ENCODE data around the gene RANGRF. TPM values are rescaled to one million over a fixed set of nuclear protein-coding genes. Genes with fewer than 3 reads are reported as not detected.

The RANGRF gene
- total and polyA plus RNA-seq, 4 donors: 9.2 to 40.5 (median 28.6) TPM

DNA sequence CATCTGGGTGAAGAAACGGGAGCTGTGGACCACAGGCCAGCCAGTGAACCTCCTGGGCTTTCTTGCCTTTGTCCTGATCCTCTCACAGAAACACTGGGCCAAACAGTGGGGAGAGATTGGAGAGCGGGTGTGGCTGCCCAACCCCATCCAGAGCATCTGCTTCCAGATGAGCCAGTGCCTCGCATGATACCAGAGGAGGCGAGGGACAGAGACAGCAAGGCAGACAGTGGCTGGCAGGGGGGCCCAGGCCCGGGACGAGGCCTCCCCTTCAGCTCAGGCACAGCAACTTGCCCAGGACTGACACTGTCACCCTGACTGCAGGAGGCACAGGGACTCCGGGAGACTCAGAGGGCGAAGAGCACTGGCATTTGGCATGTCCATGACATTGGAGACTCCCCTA lies 33.6 kb downstream of the RANGRF start:
- DNase-seq (ENCODE audit: low read depth in 4 of 6, low spot score in 6 of 6): no peak
- 80% methylated on average over 7 of the region's 8 CpGs for WGBS (ENCODE audit: insufficient coverage)
- H3K4me1 ChIP-seq (ENCODE audit: control insufficient read depth, insufficient read depth, low read length): peaks cover 8% of the 10 kb centered on the region
- H3K9me3 ChIP-seq (ENCODE audit: control insufficient read depth, insufficient read depth, low read length): no peaks in the 10 kb centered on the region
- H3K4me3 ChIP-seq (ENCODE audit: low read depth, low read length): no peak overlapping the region
- H3K27ac ChIP-seq (ENCODE audit: low read depth, low read length): no peak overlapping the region
- peaks cover 2% of the 10 kb centered on the region for H3K36me3 ChIP-seq (ENCODE audit: control insufficient read depth, insufficient read depth, low read length)
- peaks cover 22% of the 10 kb centered on the region for H3K27me3 ChIP-seq (ENCODE audit: control insufficient read depth, insufficient read depth, low read length)

DNA sequence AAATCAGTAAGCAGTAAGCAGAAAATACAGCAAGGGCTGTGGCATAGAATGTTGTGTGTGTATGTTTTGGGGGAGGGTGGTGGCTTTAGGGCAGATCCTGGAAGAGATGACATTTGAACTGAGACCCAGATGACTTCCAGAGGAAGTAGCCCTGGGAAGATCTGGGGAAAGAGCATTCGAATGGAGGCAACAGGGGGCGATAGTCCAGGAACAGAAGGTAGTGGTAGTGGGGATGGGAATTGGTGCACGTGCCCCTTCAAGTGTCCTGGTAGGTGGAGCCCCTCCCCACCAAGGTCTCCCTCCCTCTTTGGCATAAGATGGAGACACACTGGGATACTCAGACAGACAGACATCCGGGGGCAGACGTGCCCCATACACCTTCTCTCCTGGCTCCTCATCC lies 35.7 kb downstream of the RANGRF start:
- no peak overlapping the region for H3K27ac ChIP-seq (ENCODE audit: low read depth, low read length)
- no peak for DNase-seq (ENCODE audit: low read depth in 4 of 6, low spot score in 6 of 6)
- WGBS (ENCODE audit: insufficient coverage): 43% methylated on average over 1 of the region's 5 CpGs
- no peaks in the 10 kb centered on the region for H3K9me3 ChIP-seq (ENCODE audit: control insufficient read depth, insufficient read depth, low read length)
- peaks cover 13% of the 10 kb centered on the region for H3K4me1 ChIP-seq (ENCODE audit: control insufficient read depth, insufficient read depth, low read length)
- peaks cover 24% of the 10 kb centered on the region for H3K27me3 ChIP-seq (ENCODE audit: control insufficient read depth, insufficient read depth, low read length)
- no peaks in the 10 kb centered on the region for H3K36me3 ChIP-seq (ENCODE audit: control insufficient read depth, insufficient read depth, low read length)
- H3K4me3 ChIP-seq (ENCODE audit: low read depth, low read length): no peak overlapping the region

DNA sequence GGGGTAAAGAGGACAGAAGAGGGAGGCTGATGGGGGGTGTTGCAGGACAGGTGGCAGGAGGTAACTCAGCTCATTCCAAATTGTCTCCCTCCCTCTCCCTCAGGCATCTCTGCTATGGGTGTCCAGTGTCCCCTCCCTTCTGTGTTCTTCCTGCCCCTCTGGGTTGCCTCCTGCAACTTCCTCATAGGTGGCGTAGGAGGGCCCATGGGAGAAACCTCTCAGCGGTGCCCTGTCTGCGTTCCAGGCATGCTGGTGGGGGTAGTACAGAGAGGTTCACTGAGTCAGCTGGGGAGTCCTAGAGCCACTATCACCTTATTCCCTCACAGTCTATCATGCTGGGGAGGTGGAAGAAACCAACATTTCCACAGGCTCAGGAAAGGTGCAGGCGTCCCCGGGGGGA lies 36.5 kb downstream of the RANGRF start:
- DNase-seq (ENCODE audit: low read depth in 4 of 6, low spot score in 6 of 6): no peak
- Histone ChIP-seq H3K4me3 (ENCODE audit: low read depth, low read length) (no peak overlapping the region), H3K27ac (ENCODE audit: low read depth, low read length) (no peak overlapping the region), H3K36me3 (ENCODE audit: control insufficient read depth, insufficient read depth, low read length) (no peaks in the 10 kb centered on the region), H3K4me1 (ENCODE audit: control insufficient read depth, insufficient read depth, low read length) (peaks cover 13% of the 10 kb centered on the region), H3K27me3 (ENCODE audit: control insufficient read depth, insufficient read depth, low read length) (peaks cover 24% of the 10 kb centered on the region), H3K9me3 (ENCODE audit: control insufficient read depth, insufficient read depth, low read length) (no peaks in the 10 kb centered on the region)
- 100% methylated on average over 2 of the region's 5 CpGs for WGBS (ENCODE audit: insufficient coverage)

DNA sequence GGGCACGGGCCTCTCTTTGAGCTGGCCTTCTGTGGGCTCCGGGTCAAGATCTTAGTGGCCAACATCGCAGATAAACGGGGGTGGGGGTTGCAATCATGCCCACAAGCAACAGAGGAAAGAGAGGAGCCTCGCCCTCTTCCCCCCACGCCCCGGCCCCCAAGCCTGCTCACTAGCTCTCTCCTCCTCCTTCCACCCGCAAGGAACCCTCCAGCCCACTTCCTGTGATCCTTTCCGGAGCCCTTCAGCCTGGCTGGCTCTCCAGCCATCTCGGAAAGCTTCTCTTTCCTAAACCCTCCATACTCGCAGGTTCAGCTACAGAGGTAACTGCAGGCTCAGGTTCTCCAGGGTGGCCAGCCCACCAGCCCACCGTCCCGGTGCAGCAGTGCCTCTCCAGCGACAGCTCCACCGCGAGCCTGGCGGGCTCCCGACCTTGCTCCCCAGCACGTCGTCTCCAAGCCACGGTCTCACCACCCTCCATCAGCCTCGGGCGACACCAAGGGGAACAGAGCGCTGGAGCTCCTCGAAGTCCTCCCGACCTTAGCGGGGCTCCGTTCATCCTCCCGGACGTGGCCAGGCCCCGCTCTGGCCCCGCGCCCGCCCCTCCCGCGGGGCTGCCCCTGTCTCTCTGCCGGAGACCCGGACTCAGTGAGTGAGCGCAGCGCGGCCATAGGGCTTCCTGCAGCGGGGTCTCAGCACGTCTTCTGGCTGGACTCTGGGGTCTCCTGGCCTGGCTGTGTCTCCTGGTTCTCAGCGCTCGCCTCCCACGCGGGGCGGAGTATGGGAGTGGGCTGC lies 38.2 kb downstream of the RANGRF start:
- peaks cover 24% of the 10 kb centered on the region for H3K27me3 ChIP-seq (ENCODE audit: control insufficient read depth, insufficient read depth, low read length)
- 8% methylated on average over 47 of the region's 48 CpGs for WGBS (ENCODE audit: insufficient coverage)
- DNase-seq (ENCODE audit: low read depth in 4 of 6, low spot score in 6 of 6): peak in 2 of 6 donors; percentile 44 to 56
- peak overlapping the region; percentile 4 for H3K27ac ChIP-seq (ENCODE audit: low read depth, low read length)
- peak overlapping the region; percentile 51 for H3K4me3 ChIP-seq (ENCODE audit: low read depth, low read length)
- no peaks in the 10 kb centered on the region for H3K9me3 ChIP-seq (ENCODE audit: control insufficient read depth, insufficient read depth, low read length)
- H3K36me3 ChIP-seq (ENCODE audit: control insufficient read depth, insufficient read depth, low read length): no peaks in the 10 kb centered on the region
- peaks cover 13% of the 10 kb centered on the region for H3K4me1 ChIP-seq (ENCODE audit: control insufficient read depth, insufficient read depth, low read length)

DNA sequence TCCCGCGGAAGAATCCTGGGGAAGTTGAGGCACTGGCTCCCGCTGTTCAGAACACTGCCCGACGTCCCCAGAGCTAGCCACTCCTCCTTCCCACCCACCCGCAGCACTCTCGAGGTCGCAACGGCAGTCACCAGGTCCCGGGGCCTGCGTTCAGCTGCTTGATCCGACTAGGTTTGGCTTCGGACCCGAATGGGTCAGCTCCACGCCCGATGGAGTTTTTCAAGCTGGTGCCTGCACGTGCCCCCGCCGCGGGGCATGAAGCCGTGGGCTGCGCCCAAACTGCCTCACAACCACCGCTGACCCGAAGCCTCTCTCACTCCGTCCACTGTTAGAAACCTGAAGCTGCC lies 38.8 kb downstream of the RANGRF start:
- H3K27me3 ChIP-seq (ENCODE audit: control insufficient read depth, insufficient read depth, low read length): peaks cover 24% of the 10 kb centered on the region
- no peak for DNase-seq (ENCODE audit: low read depth in 4 of 6, low spot score in 6 of 6)
- no peak overlapping the region for H3K27ac ChIP-seq (ENCODE audit: low read depth, low read length)
- H3K4me3 ChIP-seq (ENCODE audit: low read depth, low read length): peak overlapping the region; percentile 51
- H3K4me1 ChIP-seq (ENCODE audit: control insufficient read depth, insufficient read depth, low read length): peaks cover 13% of the 10 kb centered on the region
- WGBS (ENCODE audit: insufficient coverage): 15% methylated on average over 22 of the region's 25 CpGs
- no peaks in the 10 kb centered on the region for H3K36me3 ChIP-seq (ENCODE audit: control insufficient read depth, insufficient read depth, low read length)
- no peaks in the 10 kb centered on the region for H3K9me3 ChIP-seq (ENCODE audit: control insufficient read depth, insufficient read depth, low read length)

DNA sequence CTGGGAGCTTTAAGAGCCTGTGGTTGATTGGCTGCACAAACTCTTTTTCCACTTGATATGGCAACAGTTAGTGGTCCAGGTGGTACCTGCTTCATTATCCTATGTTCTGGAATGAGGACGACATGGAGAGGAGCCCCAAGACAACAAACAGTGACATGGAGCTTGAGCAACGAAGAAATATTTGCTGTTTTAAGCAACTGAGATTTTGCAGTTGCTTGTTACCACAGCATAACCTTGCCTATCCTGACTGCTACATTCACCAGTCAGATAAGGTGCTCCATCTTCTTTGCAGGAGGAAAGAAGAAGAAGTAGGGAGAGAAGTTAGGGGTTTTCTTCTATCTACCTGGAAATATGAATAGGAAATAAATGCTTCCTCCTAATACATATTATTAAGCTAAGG lies 43.7 kb downstream of the RANGRF start:
- Histone ChIP-seq H3K4me3 (ENCODE audit: low read depth, low read length) (no peak overlapping the region), H3K4me1 (ENCODE audit: control insufficient read depth, insufficient read depth, low read length) (peaks cover 12% of the 10 kb centered on the region), H3K9me3 (ENCODE audit: control insufficient read depth, insufficient read depth, low read length) (no peaks in the 10 kb centered on the region), H3K27ac (ENCODE audit: low read depth, low read length) (no peak overlapping the region), H3K36me3 (ENCODE audit: control insufficient read depth, insufficient read depth, low read length) (no peaks in the 10 kb centered on the region), H3K27me3 (ENCODE audit: control insufficient read depth, insufficient read depth, low read length) (peaks cover 4% of the 10 kb centered on the region)
- no peak for DNase-seq (ENCODE audit: low read depth in 4 of 6, low spot score in 6 of 6)
- 75% methylated on average over 1 of the region's 2 CpGs for WGBS (ENCODE audit: insufficient coverage)

DNA sequence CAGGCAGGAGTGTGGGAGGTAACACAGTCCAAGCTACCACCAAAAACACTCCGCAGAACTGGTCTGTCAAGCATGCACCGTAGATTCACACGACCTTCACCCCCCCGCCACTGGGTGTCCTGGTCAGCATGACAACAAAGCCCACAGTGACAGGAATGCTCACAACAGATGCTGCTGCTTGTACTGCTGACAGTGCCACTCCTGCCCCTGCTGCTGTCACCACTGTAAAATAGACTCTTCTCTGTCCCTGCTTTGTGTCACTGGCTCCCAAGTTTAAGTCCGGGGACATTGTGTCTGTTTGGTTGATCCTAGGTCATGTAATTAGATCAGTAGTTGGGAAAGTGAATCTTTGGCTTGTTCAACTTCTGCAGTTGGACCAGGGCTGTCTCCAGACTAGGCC lies 44.2 kb downstream of the RANGRF start:
- no peaks in the 10 kb centered on the region for H3K9me3 ChIP-seq (ENCODE audit: control insufficient read depth, insufficient read depth, low read length)
- no peak overlapping the region for H3K4me3 ChIP-seq (ENCODE audit: low read depth, low read length)
- no peaks in the 10 kb centered on the region for H3K36me3 ChIP-seq (ENCODE audit: control insufficient read depth, insufficient read depth, low read length)
- H3K4me1 ChIP-seq (ENCODE audit: control insufficient read depth, insufficient read depth, low read length): peaks cover 8% of the 10 kb centered on the region
- WGBS (ENCODE audit: insufficient coverage): 13% methylated on average over 4 of the region's 5 CpGs
- H3K27ac ChIP-seq (ENCODE audit: low read depth, low read length): no peak overlapping the region
- peak in 2 of 6 donors; percentile 27 to 51 for DNase-seq (ENCODE audit: low read depth in 4 of 6, low spot score in 6 of 6)
- H3K27me3 ChIP-seq (ENCODE audit: control insufficient read depth, insufficient read depth, low read length): no peaks in the 10 kb centered on the region

DNA sequence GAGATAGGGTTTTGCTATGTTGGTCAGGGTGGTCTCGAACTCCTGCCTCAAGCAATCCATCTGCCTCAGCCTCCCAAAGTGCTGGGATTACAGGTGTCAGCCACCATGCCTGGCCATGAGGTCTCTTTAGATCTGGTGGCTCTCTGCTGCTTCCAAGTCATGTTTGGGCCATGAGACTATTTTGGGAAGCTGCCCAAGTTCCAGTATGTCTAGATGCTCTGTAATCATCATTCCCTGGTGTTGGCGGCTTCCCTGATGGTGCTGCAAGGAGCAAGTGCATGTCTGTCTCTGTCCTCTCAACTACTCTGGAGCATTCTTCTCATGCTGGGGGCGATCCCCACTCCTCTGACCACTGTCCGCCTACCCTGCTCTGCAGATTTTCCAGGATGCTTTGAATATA lies 44.8 kb downstream of the RANGRF start:
- Histone ChIP-seq H3K27me3 (ENCODE audit: control insufficient read depth, insufficient read depth, low read length) (no peaks in the 10 kb centered on the region), H3K9me3 (ENCODE audit: control insufficient read depth, insufficient read depth, low read length) (no peaks in the 10 kb centered on the region), H3K27ac (ENCODE audit: low read depth, low read length) (no peak overlapping the region), H3K36me3 (ENCODE audit: control insufficient read depth, insufficient read depth, low read length) (no peaks in the 10 kb centered on the region), H3K4me1 (ENCODE audit: control insufficient read depth, insufficient read depth, low read length) (peaks cover 8% of the 10 kb centered on the region), H3K4me3 (ENCODE audit: low read depth, low read length) (no peak overlapping the region)
- DNase-seq (ENCODE audit: low read depth in 4 of 6, low spot score in 6 of 6): no peak
- 88% methylated on average over 3 of the region's 4 CpGs for WGBS (ENCODE audit: insufficient coverage)

DNA sequence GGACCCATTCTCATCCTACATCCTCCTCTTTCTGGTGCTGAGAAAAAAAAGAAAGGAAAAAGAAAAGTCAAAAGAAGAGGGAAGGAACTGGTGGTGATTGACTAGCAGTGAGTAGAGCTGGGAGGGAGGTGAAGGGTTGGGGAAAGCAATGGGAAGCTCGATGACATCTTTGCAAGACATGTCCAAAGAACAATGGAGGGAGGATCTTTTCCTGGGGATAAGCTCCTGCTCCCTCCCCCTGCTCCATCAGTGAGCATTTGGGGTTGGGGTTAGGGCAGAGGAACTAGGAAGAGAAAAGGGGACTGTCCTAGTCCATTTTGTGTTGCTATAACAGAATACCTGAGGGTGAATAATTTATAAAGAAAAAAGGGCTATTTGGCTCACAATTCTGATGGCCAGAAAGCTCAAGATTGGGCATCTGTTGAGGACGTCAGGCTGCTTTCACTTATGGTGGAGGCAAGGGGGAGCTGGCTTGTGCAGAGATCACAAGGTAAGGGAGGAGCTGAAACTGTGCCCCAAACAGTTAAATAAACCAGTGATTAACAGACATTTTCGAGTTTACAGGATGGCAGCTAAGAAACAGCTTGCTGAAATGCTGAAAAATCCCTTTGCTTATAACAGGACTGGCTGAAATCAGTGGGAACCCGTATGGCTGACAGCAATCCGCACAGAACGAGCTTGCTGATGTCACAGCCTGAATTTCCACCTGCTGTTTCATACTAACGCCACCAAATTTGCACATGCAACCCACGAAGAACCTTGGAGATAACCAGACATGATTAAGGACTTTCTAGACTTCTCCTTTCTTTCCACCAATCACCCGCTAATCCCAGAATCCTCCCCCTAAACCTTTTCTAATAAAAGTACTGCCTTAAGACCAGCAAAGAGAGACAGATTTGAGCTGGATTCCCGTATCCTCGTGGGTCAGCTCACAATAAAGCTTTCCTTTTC lies 49.6 kb downstream of the RANGRF start:
- Histone ChIP-seq H3K4me3 (ENCODE audit: low read depth, low read length) (no peak overlapping the region), H3K9me3 (ENCODE audit: control insufficient read depth, insufficient read depth, low read length) (no peaks in the 10 kb centered on the region), H3K27ac (ENCODE audit: low read depth, low read length) (no peak overlapping the region), H3K4me1 (ENCODE audit: control insufficient read depth, insufficient read depth, low read length) (peaks cover 4% of the 10 kb centered on the region), H3K27me3 (ENCODE audit: control insufficient read depth, insufficient read depth, low read length) (no peaks in the 10 kb centered on the region), H3K36me3 (ENCODE audit: control insufficient read depth, insufficient read depth, low read length) (no peaks in the 10 kb centered on the region)
- peak in 2 of 6 donors; percentile 34 to 66 for DNase-seq (ENCODE audit: low read depth in 4 of 6, low spot score in 6 of 6)
- 26% methylated on average over 9 of the region's 11 CpGs for WGBS (ENCODE audit: insufficient coverage)
